ENCODE results near the gene LINGO1.

The LINGO1 gene

DNA sequence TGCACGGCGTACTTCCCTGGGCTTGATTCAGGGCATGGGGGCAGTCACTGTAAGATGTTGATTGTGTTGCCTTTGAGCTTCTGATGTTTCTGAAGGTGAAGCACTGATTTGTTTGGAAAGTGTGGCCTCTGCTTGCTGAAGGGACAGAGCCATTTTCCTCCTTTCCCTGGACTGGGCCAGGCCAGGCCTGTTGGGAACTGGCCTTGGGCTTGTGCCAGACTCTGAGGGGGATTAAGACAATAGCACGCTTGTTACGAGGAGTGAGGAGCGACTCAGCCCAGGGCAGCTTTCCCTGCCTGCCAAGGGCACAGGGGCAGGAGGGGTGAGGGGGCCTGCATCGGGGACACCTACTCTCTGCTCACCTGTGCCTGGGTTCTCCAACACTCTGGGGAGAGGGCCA is 42.9 kb downstream of the LINGO1 start:
- DNase-seq: no peak

DNA sequence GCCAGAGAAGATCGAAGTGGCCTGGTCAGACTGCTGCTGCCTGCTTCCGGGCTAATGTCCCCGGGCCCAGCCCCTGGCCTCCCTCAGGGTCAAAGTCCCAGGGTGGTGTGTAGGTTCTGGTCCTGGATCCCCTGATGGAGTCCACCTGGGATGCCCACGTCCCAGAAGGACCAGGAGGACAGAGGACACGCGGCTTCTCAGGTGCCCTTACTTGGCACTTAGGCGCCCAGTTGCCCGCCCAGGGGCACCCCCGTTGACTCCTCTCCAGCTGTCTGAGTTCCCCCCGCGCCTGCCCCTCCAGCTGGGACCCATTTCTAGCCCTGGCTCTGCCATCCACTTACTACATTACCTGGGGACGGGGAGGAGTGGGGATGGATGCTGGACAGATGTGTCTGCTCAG is 44.6 kb downstream of the LINGO1 start:
- DNase-seq: no peak

DNA sequence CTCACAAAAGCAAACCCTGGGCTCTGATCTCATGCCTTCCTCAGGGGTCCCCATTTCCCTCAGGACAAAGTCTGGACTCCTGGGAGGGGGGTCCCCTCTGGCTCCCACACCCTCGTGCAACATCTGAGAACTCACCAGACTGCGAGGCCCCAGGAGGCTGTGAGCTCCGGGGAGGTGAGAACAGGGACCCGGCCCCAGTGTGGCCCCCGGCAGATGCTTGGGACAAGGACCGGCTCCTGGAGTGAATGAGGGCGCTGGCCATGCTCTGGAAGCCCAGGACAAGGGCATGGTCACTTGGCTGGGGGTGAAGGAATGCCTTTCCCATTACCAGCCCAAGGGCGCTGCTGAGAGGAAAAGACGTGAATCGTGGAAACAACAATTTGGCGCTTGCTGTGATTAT is 48.0 kb downstream of the LINGO1 start:
- no peak for DNase-seq

DNA sequence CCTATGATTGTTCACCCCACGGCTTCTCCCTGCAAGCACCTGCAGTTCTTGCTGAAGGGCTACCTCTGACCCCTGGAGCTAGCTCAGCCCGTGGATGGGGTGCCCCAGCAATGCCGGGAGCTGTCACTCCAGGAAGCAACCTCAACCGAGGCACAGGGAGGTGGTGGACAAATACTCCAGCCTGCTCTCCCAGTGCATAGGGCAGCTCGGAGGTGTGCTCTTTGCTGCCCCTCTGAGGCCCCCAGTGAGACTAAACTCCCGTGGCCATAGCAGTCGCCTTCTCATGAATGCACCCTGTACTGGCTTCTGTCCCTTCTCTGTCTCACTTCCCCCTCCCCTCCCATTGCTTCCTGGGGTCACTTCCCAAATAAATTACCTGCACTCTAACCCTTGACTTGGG is 48.5 kb downstream of the LINGO1 start:
- DNase-seq: no peak

DNA sequence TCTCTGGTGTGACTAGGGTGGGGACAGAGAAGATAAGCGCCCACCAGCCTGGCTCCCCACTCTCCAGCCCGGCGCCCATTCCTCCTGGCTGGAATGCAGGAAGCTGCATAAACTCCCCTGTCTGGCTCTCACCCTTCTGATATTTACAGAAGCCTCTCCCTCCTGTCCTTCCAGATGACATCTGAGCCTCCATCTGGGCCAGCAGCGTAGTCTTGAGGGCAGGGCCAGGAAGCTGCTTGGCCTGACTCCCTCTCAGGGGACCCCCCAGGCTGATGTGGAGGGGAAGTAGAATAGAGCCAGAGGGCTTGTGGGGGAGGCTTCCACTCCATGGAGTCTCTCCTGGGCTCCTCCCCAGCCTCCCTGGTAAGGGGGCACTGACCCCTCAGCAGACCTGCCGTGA is 49.9 kb downstream of the LINGO1 start:
- no peak for DNase-seq

DNA sequence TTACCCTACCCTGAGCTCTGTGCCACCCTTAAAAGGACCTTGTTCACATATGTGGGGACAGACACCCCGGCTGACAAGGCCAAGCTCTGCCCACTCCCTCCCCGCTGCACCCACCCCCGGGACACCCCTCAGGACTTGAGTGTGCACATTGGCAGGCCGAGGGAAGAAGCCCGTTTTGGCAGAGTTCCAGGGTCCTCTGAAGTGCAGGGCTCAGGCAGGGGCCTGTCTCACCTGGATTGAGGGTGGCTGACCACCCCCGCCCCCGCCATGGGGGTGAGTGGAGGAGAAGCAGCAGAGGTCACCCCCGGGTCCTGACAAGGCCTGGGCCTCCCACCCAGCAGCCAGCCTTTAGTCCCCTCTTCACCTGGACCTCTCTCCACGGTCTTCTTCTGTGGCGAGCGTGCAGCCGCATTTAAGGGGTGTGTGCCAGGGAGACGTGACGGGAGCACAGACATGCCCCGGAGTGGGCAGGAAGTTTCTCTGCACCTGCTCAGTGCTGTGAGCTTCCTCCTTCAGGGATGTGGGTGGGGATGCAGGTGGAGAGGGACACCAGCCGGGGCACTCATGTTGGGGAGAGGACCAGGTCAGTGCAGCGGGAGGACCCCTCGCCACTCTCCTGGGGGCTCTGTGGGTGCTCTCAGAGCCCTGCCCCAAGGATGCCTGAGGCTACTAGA is 50.7 kb downstream of the LINGO1 start:
- no peak for DNase-seq

DNA sequence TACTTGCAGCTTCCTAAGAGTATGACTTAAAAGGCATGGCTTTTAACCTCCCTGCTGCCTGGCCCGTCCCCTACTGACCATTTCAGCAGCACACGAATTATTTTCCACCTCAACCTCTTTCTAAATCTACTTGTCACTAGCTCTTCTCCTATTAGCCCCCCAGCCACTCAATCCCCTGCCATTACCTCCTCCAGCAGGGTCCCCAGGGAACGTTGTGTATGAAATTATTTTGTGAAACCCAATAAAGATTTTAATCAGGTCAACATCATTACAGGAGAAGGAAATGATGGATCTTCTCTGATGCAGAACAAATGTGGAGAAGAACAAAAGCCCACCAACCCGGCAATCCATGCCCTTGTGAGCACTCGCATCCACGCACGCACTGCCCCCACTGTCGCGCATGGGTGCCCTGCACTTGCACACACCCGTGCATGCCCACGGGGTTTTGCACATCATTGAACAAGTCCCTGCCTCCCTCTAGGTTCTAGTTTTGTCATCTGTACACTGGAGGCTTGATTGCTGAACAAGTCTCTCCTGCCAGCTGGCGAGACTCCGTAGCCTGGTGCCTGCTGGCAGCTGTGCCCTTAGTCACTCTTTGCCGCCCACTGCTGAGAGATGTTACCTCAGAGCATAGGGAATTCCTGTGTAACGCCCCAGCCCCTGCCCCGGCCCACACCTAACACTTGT is 51.6 kb downstream of the LINGO1 start:
- peak; percentile 88 for DNase-seq

DNA sequence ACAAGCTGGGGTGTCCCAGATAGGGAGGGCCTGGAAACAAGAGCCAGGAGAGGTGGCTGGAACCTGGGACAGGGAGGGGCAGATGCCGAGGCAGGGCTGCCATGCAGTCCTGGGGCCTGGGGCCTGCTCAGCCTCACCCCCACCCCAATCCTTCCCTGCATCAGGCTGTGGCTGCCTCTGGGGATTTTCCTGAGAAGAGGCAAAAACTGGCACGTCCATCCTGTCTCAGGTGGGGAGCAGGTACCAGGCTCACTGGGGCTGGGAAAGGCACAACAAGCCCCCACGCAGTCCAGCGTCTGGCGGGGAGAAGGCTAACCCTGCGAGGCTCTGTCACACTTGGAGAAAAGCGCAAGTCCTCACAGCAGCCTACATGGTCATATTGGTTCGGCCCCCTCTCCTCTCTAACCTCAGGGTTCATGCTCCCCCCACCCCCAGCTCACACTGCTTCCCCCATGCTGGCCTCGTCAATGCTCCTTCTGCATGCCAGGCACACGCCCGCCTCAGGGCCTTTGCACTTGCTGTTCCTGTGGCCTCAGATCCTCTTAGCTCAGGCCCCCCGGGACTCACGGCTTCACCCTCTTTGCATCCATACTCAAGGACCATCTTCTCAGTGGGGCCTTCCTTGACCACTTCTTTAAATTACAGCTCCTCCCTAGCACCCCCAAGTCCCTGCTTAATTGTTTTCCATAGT is 53.1 kb downstream of the LINGO1 start:
- no peak for DNase-seq

DNA sequence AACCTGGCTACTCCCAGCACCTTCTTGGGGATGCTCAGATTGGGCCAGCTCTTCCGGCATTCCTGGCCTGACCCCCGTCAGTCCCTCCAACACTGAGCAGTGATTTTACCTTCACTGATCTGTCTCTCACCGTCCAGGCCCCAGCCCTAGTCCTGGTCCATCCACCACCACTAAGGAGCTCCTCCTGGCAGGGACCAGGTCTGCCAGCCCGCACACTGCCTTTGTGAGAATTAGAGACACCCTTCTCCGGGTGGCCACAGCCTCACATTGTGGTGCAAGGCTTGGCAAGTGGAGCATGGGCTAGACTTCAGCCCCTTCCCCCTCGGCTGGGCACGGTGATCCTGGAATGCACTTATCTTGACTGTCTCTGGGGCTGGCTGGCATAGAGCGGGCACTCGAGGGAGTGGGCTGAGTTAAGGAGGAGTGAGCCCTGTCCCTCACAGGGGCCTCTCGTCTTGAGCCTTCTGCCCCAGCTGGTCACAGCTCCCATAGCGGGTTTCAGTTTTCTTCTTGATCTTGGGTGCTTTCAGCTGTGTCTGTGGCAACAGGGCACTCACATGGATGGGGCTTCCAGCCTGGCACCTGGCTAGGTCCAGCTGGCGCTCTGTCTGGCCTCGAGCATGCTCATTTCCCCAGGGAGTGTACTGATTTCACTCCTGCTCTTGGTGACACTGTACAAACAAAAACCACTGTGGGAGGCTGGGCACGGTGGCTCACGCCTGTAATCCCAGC is 53.9 kb downstream of the LINGO1 start:
- DNase-seq: no peak

DNA sequence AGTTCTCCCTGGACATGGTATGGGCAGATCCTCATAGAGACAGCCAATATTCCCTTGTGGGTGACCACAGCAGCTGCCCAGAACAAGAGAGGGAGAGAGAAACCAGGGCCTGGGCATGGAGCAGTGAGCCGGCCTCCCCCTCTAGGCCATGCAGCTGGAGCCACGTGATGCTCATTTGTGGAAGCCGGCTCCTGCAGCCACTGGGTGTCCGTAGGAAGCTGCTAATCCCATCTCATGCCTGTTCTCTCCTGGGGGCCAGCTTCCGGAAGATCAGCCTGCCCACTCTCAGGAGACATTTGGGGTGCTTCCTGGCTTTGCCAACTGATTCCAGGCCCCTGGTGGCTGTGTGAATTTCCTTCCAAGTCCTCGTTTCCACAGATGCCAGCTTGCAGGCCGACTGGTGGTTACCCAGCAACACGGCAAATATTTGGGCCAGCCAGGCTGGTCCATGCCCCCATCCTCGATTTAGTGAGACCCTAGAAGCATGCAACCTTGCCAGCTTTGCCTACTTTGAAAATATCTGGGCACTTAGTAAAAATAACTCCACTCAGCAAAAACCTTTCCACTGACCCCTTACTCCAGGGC is 55.3 kb downstream of the LINGO1 start:
- no peak for DNase-seq

DNA sequence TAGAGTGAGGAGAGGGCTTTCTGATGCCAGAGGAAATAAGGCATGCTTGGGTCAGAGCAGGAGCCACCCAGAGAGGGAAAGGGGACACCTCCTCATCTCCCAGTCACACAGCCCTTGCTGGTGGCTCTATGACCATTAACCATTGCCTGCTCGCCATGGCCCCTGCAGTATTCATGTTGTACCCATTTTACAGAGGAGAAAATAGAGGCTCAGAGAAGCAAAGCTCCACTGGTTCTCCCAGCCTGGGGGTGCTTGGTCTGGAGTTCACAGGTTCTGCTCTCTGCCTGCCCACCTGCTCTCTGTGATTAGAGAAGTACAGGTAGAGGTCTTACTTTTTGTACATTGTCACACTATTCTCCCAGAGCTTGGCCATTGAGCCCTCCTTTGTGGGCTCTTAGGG is 56.2 kb downstream of the LINGO1 start:
- no peak for DNase-seq

DNA sequence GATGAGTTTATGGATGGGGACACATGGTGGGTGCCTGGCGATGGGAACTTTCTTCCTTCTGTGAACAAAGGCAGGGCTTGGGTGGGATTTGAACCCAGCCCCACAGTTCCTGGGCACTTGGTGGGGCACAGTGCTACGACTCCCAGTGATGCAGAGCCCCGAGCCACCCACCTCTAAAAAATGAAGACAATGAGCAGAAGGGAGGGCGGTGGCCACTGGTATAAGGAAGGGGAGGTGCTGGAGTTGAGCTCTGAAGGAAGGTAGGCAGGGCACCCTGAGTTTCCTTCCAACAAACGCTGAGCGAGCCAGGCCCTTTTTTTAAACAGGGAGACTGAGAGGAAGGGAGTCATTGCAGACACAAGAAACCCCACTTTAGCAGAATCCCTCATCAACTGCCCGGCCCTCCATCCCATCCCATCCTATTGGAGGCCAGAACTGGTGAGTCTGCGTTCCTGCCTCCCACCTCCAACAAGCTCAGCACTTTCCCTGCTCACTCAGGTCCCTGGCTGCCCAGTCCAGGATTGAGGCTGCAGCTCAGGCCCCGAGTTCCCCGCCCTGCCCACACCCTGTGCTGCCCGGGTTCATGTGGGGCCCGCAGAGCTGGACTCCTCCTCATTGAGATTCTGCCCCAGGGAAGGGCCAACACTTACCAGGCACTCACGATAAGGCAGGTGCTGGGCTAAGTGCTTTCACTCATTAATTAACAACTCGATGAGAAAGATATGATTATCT is 57.3 kb downstream of the LINGO1 start:
- DNase-seq: no peak

DNA sequence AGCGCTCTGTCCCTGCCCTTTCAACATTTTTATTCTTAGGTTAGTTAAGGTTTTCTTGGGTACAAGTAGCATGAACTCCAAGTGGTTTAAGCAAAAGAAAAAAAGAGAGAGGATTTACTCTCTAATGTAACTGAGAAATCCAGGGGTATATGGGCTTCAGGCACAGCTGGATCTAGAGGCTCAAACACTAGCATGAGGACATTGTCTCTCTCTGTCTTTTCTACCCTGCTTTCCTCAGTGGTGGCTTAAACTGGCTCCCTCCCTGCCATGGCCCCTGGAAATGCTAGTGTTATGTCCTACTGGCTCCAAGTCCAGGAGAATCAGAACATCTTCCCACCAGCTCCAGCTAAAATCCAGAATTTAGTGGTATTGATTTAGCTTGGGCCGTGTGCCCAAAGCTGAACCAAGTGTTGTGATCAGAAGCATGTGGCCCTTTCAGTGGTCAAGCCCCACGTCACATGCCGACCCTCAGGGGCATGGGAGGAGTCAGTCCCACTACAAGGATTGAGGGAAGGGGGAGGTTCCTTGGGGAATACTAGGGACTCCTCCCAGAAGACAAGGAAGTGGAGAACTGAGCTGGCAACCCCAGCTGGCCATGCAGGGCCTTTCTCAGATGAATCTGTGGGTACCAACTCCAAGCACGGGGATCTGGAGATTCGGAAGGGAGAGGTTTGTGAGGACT is 58.0 kb downstream of the LINGO1 start:
- no peak for DNase-seq

DNA sequence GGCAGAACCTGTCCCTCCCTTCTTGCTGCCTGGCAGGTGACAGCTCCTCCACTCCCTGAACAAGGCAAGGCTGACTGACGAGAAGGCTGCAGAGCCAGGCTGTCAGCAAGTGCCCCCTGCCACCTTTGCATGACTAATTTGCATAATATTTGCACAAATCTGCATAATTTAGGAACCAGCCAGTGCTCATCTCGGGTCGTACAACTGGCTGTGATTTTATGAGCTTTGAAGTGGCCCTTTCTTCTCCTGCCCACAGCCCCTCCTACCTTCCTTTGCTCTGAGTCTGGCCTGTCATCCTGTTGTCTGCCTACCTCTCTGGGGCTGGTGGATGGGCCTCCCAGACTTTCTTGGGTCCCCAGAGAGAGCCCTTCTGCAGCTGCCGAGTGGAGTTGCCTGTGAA is 58.9 kb downstream of the LINGO1 start:
- DNase-seq: no peak

DNA sequence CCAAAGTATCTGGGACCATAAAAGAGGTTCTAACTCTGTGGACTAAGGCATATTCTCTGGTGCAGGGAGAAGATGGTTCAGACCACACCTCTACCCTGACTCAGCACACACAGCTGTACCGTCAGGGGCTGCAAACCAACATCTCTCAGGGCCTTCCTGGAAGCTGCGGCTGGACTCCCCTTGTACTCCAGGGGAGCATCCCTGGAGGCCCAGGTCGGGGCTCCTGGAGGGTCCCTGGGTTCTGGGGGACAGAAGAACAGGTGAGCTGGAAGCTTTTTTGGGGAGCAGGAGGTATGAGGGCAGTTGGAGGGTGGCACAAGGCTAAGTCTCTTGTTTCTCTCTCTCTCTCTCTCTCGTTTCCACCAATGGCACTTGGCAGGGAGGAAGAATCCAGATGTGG is 60.5 kb downstream of the LINGO1 start:
- no peak for DNase-seq

DNA sequence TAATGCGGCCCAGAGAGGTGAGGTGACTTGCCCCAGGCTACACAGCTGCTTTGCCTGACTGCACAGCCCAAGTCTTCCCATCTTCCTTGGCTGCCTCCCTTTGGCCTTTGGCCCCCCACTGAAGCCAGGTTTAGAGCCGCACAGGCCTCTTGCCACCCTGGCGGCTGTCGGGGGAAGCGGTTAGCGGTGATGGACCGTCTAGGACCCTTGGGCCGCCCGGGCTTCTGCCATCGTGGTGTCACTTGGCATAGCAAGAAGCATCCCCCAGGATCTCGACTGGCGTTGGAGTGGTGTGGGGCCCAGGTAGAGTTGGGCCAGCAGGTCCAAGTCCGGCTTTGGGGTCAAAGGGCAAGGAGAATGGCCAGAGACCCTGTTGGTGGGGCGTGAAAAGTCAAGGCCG is 61.0 kb downstream of the LINGO1 start:
- DNase-seq: no peak

DNA sequence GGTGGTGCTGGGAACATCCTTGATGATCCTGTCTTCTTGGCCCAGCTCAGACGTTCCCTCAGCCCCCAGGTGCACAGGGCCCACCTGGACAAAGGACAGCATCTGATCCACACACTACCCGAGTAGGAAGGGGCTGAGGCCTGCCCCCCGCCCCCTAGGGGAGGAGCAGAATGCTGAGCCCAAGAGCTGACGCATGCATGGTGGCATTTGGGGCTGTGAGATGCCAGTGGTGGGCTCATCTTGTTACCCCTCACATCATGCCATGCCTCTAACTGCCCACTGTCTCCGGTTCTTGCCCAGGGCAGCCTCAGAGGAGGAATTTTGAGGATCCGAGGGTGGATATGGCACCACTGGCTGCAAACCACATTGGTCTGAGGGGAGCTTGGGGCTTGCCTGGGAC is 61.5 kb downstream of the LINGO1 start:
- DNase-seq: no peak

DNA sequence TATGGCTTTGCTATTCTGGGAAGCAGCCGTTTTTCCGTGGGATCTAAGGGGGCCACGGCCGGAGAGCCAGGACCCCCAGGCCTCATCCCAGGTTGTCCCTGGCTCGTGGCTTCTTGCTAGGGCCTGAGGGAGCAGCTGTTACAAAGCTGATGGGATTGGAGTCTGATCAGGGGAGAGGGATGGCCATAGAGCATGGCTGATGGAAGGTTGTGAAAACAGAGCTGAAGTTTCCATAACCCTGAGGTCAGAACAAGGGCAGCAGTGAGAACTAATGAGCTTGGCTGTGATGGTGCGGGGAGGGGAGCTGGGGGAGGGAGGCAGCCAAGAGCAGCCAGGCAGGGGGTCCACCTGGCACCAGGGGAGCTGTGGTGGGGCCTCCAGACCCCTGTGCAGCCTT is 63.0 kb downstream of the LINGO1 start:
- no peak for DNase-seq

DNA sequence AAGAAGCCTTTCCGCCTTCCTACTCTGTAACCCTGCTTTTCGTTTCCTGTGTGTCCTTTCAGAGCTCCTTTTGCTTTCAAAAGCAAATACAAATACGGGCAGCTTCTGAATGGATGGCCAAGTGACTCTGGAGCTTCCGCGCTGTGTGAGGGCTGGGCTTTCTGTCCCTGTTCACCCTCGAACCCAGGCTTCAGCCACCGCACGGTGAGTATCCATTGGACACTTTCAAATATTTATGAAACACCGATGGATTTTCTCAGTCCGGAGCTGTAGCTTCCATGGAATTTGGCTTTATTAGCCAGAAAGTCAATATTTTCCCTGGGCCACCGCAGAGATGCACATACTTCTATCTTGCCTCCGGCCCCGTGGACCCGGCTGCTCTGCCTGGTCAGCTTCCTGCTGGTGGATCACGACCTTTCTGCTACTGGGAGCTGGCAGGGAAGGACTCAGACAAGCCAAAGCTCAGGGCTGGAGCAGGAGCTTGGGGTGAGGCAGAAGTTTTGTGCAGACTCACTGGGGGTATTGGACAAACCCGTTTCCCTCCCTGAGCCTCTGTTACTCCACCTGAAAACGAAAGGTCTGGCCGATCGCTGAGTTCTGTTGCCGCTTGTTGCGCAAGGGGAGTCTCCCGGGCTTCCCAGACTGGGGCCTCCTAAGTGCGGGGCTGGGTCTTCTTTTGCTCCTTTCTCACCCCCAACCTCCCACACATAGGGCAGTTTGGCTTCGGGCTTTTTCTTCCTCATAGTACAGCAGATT is 63.6 kb downstream of the LINGO1 start:
- no peak for DNase-seq

DNA sequence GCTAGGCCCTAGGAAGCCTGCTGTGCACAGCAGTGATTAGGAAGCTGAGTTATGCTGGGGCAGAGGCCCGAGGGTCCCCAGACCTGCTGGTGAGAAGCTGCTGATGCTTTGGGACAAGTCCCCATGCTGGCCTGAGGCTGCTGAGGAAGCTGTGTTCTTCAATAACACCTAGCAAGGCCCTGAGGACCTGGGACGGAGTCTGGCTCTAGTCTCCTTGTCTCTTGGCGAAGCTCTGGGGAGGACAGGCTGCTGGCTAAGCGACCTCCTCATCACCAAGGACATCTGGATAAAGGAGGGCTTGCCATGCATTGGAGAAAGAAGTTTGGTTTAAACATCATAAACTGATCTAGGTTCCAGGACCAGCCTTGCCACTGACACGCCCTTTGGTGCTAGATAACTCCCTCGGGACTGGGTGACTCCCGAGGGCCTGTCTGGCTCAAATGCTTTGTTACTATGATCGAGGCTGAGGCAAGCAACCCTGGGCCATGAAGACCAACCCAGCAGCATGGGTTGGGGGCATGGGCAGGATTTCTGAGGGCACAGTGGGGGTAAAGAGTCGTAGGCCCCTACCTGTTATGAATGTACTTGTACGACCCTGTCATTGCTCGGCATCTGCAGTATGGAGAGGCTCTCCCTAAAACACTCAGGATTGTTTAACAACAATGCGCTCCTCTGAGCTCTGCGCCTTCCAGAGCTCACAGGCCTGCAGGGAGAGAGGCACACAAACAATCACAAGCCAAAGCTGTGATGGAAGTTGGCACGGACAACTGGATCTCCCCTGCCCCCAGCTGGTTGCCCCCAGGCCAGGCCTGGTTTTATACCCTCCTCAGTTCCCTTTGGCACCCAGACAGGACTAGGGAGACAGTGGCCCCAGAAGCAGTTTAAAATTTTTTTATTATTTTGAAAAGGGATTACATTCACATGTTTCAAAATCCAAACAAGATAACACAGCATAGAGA is 64.4 kb downstream of the LINGO1 start:
- DNase-seq: no peak
